PC-3 (cell line): ENCODE data around the gene CYTH2. TPM values are rescaled to one million over a fixed set of nuclear protein-coding genes. Genes with fewer than 3 reads are reported as not detected.
A peak's percentile ranks its signal among the peaks of the same experiment; 100 is the strongest.

ENCODE experiments used
- ATAC-seq: fragments of 200-7000 bp; cut with Tn5 transposase; 2 replicates; pipeline ENCODE4 v1.9.1; 2020; ENCODE audit warnings: mild to moderate bottlenecking, moderate library complexity
- BruUV-seq: library from RNA; stranded (reverse); fragments of 400-500 nt; replicated peaks from 2 replicates; lab custom pipeline; 2021; lab: Mats Ljungman, UMichigan
- CTCF ChIA-PET: fragments of 300-600 bp; sonication (Branson Sonifier 250); formaldehyde crosslinking; loops from one replicate; lab custom pipeline; 2022; ENCODE audit warnings: antibody characterized with exemption; lab: Charles Lee
- POLR2A ChIA-PET: fragments of 300-600 bp; sonication (Branson Sonifier 250); formaldehyde crosslinking; loops from one replicate; lab custom pipeline; 2022; ENCODE audit warnings: antibody characterized with exemption; ENCODE audit not compliant: unreplicated experiment; lab: Charles Lee
- DNase-seq: peaks from one replicate; pipeline ENCODE4 v3.0.0-alpha.2; 2015
- H2AFZ ChIP-seq: fragments of 300-600 bp; sonication (generic); 2 replicates; pipeline ENCODE4 v1.6.0; 2016; ENCODE audit warnings: antibody characterized with exemption, low read length
- H3F3A ChIP-seq: fragments of 300-600 bp; sonication (generic); one replicate; pipeline ENCODE4 v1.6.0; 2017; ENCODE audit warnings: antibody characterized with exemption, low read length, control low read depth, mild to moderate bottlenecking; ENCODE audit not compliant: unreplicated experiment
- H3K27ac ChIP-seq: fragments of 300-600 bp; sonication (generic); 2 replicates; pipeline ENCODE4 v1.5.1; 2016; ENCODE audit warnings: mild to moderate bottlenecking, low read length
- H3K27me3 ChIP-seq: fragments of 300-600 bp; sonication (generic); 2 replicates; pipeline ENCODE4 v1.6.1; 2016; ENCODE audit warnings: low read length, mixed read lengths
- H3K36me3 ChIP-seq: fragments of 300-600 bp; sonication (generic); 2 replicates; pipeline ENCODE4 v1.6.1; 2016; ENCODE audit warnings: low read depth, mixed run types, low read length, mixed read lengths
- H3K4me1 ChIP-seq: fragments of 300-600 bp; sonication (generic); 2 replicates; pipeline ENCODE4 v1.5.1; 2016; ENCODE audit warnings: low read length; ENCODE audit not compliant: insufficient read depth
- H3K4me2 ChIP-seq: fragments of 300-600 bp; sonication (generic); 2 replicates; pipeline ENCODE4 v1.6.0; 2016; ENCODE audit warnings: low read length
- H3K4me3 ChIP-seq: fragments of 300-600 bp; sonication (generic); 2 replicates; pipeline ENCODE4 v1.5.1; 2016; ENCODE audit warnings: mild to moderate bottlenecking, low read length, mixed read lengths
- H3K79me2 ChIP-seq: fragments of 300-600 bp; sonication (generic); 2 replicates; pipeline ENCODE4 v1.6.1; 2017; ENCODE audit warnings: low read length, mixed read lengths
- H3K9ac ChIP-seq: fragments of 300-600 bp; sonication (generic); 2 replicates; pipeline ENCODE4 v1.6.0; 2016; ENCODE audit warnings: mild to moderate bottlenecking, low read length
- H3K9me2 ChIP-seq: fragments of 300-600 bp; sonication (generic); replicated peaks from 2 replicates; pipeline ENCODE4 v1.6.1; 2016; ENCODE audit warnings: mixed run types, low read length, mixed read lengths
- H3K9me3 ChIP-seq: fragments of 300-600 bp; sonication (generic); 2 replicates; pipeline ENCODE4 v1.6.1; 2016; ENCODE audit warnings: low read length, mixed read lengths
- H4K20me1 ChIP-seq: fragments of 300-600 bp; sonication (generic); 2 replicates; pipeline ENCODE4 v1.6.1; 2016; ENCODE audit warnings: low read length, mixed read lengths
- EZH2 ChIP-seq: fragments of 300-600 bp; sonication (generic); IDR thresholded peaks from one replicate; pipeline ENCODE4 v1.6.1; 2017; ENCODE audit warnings: antibody characterized with exemption, mild to moderate bottlenecking, low read length; ENCODE audit not compliant: unreplicated experiment
- EZH2phosphoT487 ChIP-seq: fragments of 300-600 bp; sonication (generic); IDR thresholded peaks from 2 replicates; pipeline ENCODE4 v1.6.1; 2018; ENCODE audit warnings: mild to moderate bottlenecking, antibody characterized with exemption, low read length, borderline replicate concordance
- intact Hi-C: fragments of 100-400 bp; cut with micrococcal nuclease; formaldehyde crosslinking; loops from 2 replicates; pipeline ENCODE4 v1.9.0; 2023
- total RNA-seq: library from RNA; depleted of rRNA; stranded (reverse); fragments of >200 nt; gene quantifications from 2 replicates; pipeline ENCODE4 v1.2.3, GENCODE V29; 2014
- TF ChIP-seq, protein P1 (sequence below): fragments of 300-600 bp; sonication (generic); conservative IDR thresholded peaks from 2 replicates; pipeline ENCODE4 v1.5.1; 2017; ENCODE audit warnings: antibody characterized with exemption, low read depth, mild to moderate bottlenecking, low read length

The CYTH2 gene
- total RNA-seq, 1 experiment from 2014 or later: 50.5 TPM

DNA sequence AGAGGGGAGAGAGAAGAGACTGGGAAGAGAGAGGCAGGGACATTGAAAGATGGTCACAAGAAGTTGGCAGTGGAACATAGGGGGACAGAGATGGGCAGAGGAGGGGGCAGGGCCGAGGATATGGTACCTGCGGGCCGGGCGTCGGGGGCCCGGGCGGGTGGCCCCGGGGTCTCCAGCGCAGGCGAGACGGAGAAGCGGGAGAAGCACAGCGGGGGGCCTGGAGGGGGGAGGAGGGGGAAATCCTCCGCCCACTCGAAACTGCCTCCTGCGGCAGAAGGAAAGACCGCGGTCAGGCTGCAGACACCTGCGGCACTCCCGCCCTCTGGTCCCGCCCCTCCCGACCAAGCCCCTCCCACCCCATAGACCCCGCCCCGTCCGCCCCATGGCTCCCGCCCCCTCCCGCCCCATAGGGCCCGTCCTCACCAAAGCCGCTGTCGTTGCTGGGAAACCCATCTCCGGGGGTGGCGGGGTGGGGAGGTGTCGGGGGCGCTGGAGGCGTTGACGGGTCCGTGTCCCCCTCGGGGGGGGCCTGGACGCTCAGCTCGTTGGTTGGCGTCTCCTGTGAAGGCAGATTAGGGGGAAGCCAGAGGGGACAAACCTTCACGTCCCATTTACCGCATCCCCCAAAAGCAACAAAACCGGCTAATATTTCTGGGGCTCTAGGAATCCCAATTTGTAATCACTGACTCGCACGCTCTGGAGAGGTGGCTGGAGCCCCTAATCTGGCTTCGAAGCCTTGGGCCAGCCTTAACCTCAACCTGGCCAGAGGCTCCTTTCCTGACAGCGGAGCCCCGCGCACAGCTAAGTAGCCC is 22.0 kb downstream of the CYTH2 start:
- no peak for ATAC-seq
- POLR2A ChIA-PET: no interaction called here
- H3K9me2 ChIP-seq: no peaks in the 10 kb centered on the region

DNA sequence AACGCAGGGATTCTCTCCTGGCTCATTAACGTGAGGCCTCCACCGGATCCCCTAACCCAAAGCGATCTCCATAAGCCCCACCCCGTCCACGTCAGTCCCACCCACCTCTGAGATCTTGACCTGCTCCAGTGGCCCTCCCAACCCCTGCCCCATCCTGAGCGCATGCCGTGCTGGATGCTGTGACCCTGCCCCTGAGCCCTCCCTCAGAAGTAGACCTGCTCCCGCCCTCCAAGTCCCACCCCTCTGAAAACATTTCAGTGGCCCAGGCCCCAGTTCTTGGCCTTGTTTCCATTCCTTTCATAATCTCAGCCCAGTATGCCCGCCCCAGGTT is 22.6 kb downstream of the CYTH2 start:
- DNase-seq (no peak), ATAC-seq (no peak)
- ChIA-PET CTCF (no interaction called here), POLR2A (no interaction called here)
- Histone ChIP-seq H3K27ac (no peak overlapping the region), H3K4me1 (peaks cover 22% of the 10 kb centered on the region), H2AFZ (no peak overlapping the region), H3F3A (no peaks in the 10 kb centered on the region), H3K79me2 (peaks cover 4% of the 10 kb centered on the region; the same call in 1 of the 2 replicates), H3K9me3 (no peaks in the 10 kb centered on the region), H4K20me1 (no peaks in the 10 kb centered on the region), H3K4me3 (no peak overlapping the region), H3K4me2 (no peak overlapping the region), H3K9ac (no peak overlapping the region), H3K9me2 (no peaks in the 10 kb centered on the region), H3K27me3 (no peaks in the 10 kb centered on the region), H3K36me3 (no peaks in the 10 kb centered on the region)
- TF ChIP-seq, protein P1, sequence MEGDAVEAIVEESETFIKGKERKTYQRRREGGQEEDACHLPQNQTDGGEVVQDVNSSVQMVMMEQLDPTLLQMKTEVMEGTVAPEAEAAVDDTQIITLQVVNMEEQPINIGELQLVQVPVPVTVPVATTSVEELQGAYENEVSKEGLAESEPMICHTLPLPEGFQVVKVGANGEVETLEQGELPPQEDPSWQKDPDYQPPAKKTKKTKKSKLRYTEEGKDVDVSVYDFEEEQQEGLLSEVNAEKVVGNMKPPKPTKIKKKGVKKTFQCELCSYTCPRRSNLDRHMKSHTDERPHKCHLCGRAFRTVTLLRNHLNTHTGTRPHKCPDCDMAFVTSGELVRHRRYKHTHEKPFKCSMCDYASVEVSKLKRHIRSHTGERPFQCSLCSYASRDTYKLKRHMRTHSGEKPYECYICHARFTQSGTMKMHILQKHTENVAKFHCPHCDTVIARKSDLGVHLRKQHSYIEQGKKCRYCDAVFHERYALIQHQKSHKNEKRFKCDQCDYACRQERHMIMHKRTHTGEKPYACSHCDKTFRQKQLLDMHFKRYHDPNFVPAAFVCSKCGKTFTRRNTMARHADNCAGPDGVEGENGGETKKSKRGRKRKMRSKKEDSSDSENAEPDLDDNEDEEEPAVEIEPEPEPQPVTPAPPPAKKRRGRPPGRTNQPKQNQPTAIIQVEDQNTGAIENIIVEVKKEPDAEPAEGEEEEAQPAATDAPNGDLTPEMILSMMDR: no peak
- TF ChIP-seq EZH2 (no peak), EZH2phosphoT487 (no peak)
- no TSS peak for BruUV-seq
- intact Hi-C loops: no loop called here

More for the DNA sequence above, 22.0 kb downstream of the CYTH2 start:
- peak; percentile 29 for DNase-seq
- no peak overlapping the region for H3K9ac ChIP-seq
- no peak overlapping the region for H2AFZ ChIP-seq
- peak overlapping the region; percentile 19; the same call in 1 of the 2 replicates for H3K4me2 ChIP-seq
- CTCF ChIA-PET: no interaction called here
- peaks cover 28% of the 10 kb centered on the region for H3K4me1 ChIP-seq
- intact Hi-C loops: no loop called here
- H3K36me3 ChIP-seq: no peaks in the 10 kb centered on the region
- no peaks in the 10 kb centered on the region for H3K9me3 ChIP-seq
- H3K27me3 ChIP-seq: no peaks in the 10 kb centered on the region
- no peaks in the 10 kb centered on the region for H3F3A ChIP-seq
- no TSS peak for BruUV-seq
- H3K4me3 ChIP-seq: no peak overlapping the region
- TF ChIP-seq, protein P1: no peak
- TF ChIP-seq EZH2 (no peak), EZH2phosphoT487 (no peak)
- no peak overlapping the region for H3K27ac ChIP-seq
- H4K20me1 ChIP-seq: no peaks in the 10 kb centered on the region
- H3K79me2 ChIP-seq: peaks cover 4% of the 10 kb centered on the region; the same call in 1 of the 2 replicates
